Neural cell (in vitro differentiated cells): ENCODE data around the gene IMMP2L. TPM values are rescaled to one million over a fixed set of nuclear protein-coding genes. Genes with fewer than 3 reads are reported as not detected.

Experiments
- H2AFZ ChIP-seq: fragments of 200-600, 300-800 bp; sonication (generic), shearing (Covaris generic); 2 replicates; pipeline ENCODE4 v1.6.0; 2014; ENCODE audit warnings: low read depth, mild to moderate bottlenecking, antibody characterized with exemption, low read length, moderate library complexity
- H3F3A ChIP-seq: fragments of 200-600 bp; shearing (Covaris generic); 2 replicates; pipeline ENCODE4 v1.6.1; 2016; ENCODE audit warnings: mild to moderate bottlenecking, moderate library complexity, mixed read lengths, antibody characterized with exemption, low read length; ENCODE audit not compliant: insufficient read depth, poor library complexity, severe bottlenecking
- H3K27ac ChIP-seq: fragments of 200-600, 300-800 bp; sonication (generic), shearing (Covaris generic); 2 replicates; pipeline ENCODE4 v1.5.1; 2014; ENCODE audit warnings: mild to moderate bottlenecking, low read length, moderate library complexity
- H3K27me3 ChIP-seq: fragments of 300-800, 200-600 bp; sonication (generic), shearing (Covaris generic); 2 replicates; pipeline ENCODE4 v1.6.0; 2014; ENCODE audit warnings: mild to moderate bottlenecking, low read depth, low read length, moderate library complexity; ENCODE audit not compliant: insufficient read depth
- H3K36me3 ChIP-seq: fragments of 300-800, 200-600 bp; sonication (generic), shearing (Covaris generic); 2 replicates; pipeline ENCODE4 v1.5.1; 2014; ENCODE audit warnings: mild to moderate bottlenecking, antibody characterized with exemption, low read length, moderate library complexity; ENCODE audit not compliant: insufficient read depth
- H3K4me2 ChIP-seq: fragments of 300-800, 200-600 bp; sonication (generic), shearing (Covaris generic); 2 replicates; pipeline ENCODE4 v1.6.0; 2014; ENCODE audit warnings: mild to moderate bottlenecking, low read length
- H3K4me3 ChIP-seq: fragments of 300-800, 200-600 bp; sonication (generic), shearing (Covaris generic); 2 replicates; pipeline ENCODE4 v1.5.1; 2014; ENCODE audit warnings: mild to moderate bottlenecking, low read length, moderate library complexity
- H3K79me2 ChIP-seq: fragments of 200-600 bp; shearing (Covaris generic); replicated peaks from 2 replicates; pipeline ENCODE4 v1.6.0; 2014; ENCODE audit warnings: mild to moderate bottlenecking, low read length, moderate library complexity; ENCODE audit not compliant: insufficient read depth
- H3K9ac ChIP-seq: fragments of 300-800, 200-600 bp; sonication (generic), shearing (Covaris generic); 2 replicates; pipeline ENCODE4 v1.6.1; 2016; ENCODE audit warnings: mild to moderate bottlenecking, low read length, mixed read lengths
- H3K9me2 ChIP-seq: fragments of 200-600 bp; shearing (Covaris generic); 2 replicates; pipeline ENCODE4 v1.6.1; 2016; ENCODE audit warnings: mild to moderate bottlenecking, low read length, mixed read lengths; ENCODE audit not compliant: insufficient read depth
- H3K9me3 ChIP-seq: fragments of 200-600, 300-800 bp; sonication (generic), shearing (Covaris generic); 2 replicates; pipeline ENCODE4 v1.6.1; 2016; ENCODE audit warnings: mild to moderate bottlenecking, mixed run types, low read length, moderate library complexity, mixed read lengths
- H4K20me1 ChIP-seq: fragments of 200-600 bp; shearing (Covaris generic); 2 replicates; pipeline ENCODE4 v1.6.1; 2016; ENCODE audit warnings: mild to moderate bottlenecking, mixed run types; ENCODE audit not compliant: insufficient read depth
- CTCF ChIP-seq: fragments of 450-650 bp; IDR thresholded peaks from 2 replicates; pipeline ENCODE4 v1.5.1; 2014; ENCODE audit warnings: antibody characterized with exemption, mild to moderate bottlenecking, moderate library complexity; ENCODE audit not compliant: poor library complexity, severe bottlenecking
- EP300 ChIP-seq: fragments of 450-650 bp; conservative IDR thresholded peaks from 2 replicates; pipeline ENCODE4 v1.6.1; 2014; ENCODE audit warnings: antibody characterized with exemption, mild to moderate bottlenecking, moderate library complexity; ENCODE audit not compliant: poor library complexity, severe bottlenecking
- EZH2 ChIP-seq: fragments of 200-600, 300-800 bp; shearing (Covaris generic), sonication (generic); IDR thresholded peaks from 2 replicates; pipeline ENCODE4 v1.6.1; 2014; ENCODE audit warnings: antibody characterized with exemption, low read length, borderline replicate concordance, mild to moderate bottlenecking; ENCODE audit not compliant: insufficient read depth, poor library complexity, severe bottlenecking
- MXI1 ChIP-seq: fragments of 450-650 bp; conservative IDR thresholded peaks from 2 replicates; pipeline ENCODE4 v1.6.1; 2014; ENCODE audit warnings: antibody characterized with exemption, mild to moderate bottlenecking; ENCODE audit not compliant: poor library complexity, severe bottlenecking
- POLR2AphosphoS5 ChIP-seq: IDR thresholded peaks from 2 replicates; pipeline ENCODE4 v1.6.1; 2012
- RAD21 ChIP-seq: fragments of 450-650 bp; conservative IDR thresholded peaks from 2 replicates; pipeline ENCODE4 v1.6.1; 2014; ENCODE audit warnings: antibody characterized with exemption, mild to moderate bottlenecking, moderate library complexity
- REST ChIP-seq: IDR thresholded peaks from 2 replicates; pipeline ENCODE4 v1.6.1; 2012; ENCODE audit warnings: borderline replicate concordance
- SMC3 ChIP-seq: fragments of 450-650 bp; conservative IDR thresholded peaks from 2 replicates; pipeline ENCODE4 v1.6.1; 2014; ENCODE audit warnings: antibody characterized with exemption, mild to moderate bottlenecking, moderate library complexity; ENCODE audit not compliant: poor library complexity
- TAF1 ChIP-seq: IDR thresholded peaks from 2 replicates; pipeline ENCODE4 v1.6.1; 2012; ENCODE audit warnings: low read depth
- polyA plus RNA-seq: library from polyadenylated mRNA; depleted of rRNA; stranded (reverse); fragments of >200 nt; gene quantifications from 2 replicates; pipeline ENCODE4 v1.2.3, GENCODE V29; 2014

The IMMP2L gene
- polyA plus RNA-seq, 1 donor from 2014 or later: 9.7 TPM

GRCh38 chr7:111261496-111261895 is 300.8 kb downstream of the IMMP2L start:
- no peaks in the 10 kb centered on the region for H4K20me1 ChIP-seq

GRCh38 chr7:111259991-111260390 is 302.3 kb downstream of the IMMP2L start:
- no peaks in the 10 kb centered on the region for H3K79me2 ChIP-seq
- H3K4me3 ChIP-seq: no peak overlapping the region
- H3K9me2 ChIP-seq: no peaks in the 10 kb centered on the region
- no peaks in the 10 kb centered on the region for H4K20me1 ChIP-seq
- H3K9ac ChIP-seq: no peak overlapping the region
- H3K36me3 ChIP-seq: no peaks in the 10 kb centered on the region
- no peaks in the 10 kb centered on the region for H3K9me3 ChIP-seq
- H3K27me3 ChIP-seq: no peaks in the 10 kb centered on the region
- no peak overlapping the region for H3K27ac ChIP-seq
- H3F3A ChIP-seq: no peaks in the 10 kb centered on the region
- H2AFZ ChIP-seq: no peak overlapping the region
- H3K4me2 ChIP-seq: no peak overlapping the region
- TF ChIP-seq REST (no peak), TAF1 (no peak), POLR2AphosphoS5 (no peak), EZH2 (no peak), EP300 (no peak), CTCF (no peak), SMC3 (no peak)

More at GRCh38 chr7:111261496-111261895, 300.8 kb downstream of the IMMP2L start:
- Histone ChIP-seq H3K27ac (no peak overlapping the region), H3K4me2 (no peak overlapping the region), H2AFZ (no peak overlapping the region), H3K9me2 (no peaks in the 10 kb centered on the region), H3K9ac (no peak overlapping the region), H3K79me2 (no peaks in the 10 kb centered on the region), H3K36me3 (no peaks in the 10 kb centered on the region), H3K9me3 (no peaks in the 10 kb centered on the region), H3K27me3 (no peaks in the 10 kb centered on the region), H3F3A (no peaks in the 10 kb centered on the region), H3K4me3 (no peak overlapping the region)
- no peak for TF ChIP-seq CTCF
- no peak for TF ChIP-seq EP300
- no peak for TF ChIP-seq SMC3
- TF ChIP-seq POLR2AphosphoS5: no peak
- TF ChIP-seq REST: no peak
- TF ChIP-seq TAF1: no peak
- TF ChIP-seq EZH2: no peak
- TF ChIP-seq MXI1: no peak
- no peak for TF ChIP-seq RAD21
